Astrocyte (in vitro differentiated cells and primary cell): ENCODE data around the gene SLC39A10.

Experiments
- EZH2 ChIP-seq: IDR thresholded peaks from 2 replicates; pipeline ENCODE4 v1.6.1; 2012; ENCODE audit warnings: mild to moderate bottlenecking, low read length, inconsistent platforms; ENCODE audit not compliant: insufficient read depth
- TF ChIP-seq, protein P1 (sequence below): IDR thresholded peaks from 2 replicates; pipeline ENCODE4 v1.5.1; 2011; ENCODE audit warnings: low read depth, mild to moderate bottlenecking, inconsistent platforms, low read length, moderate library complexity; ENCODE audit not compliant: insufficient read depth

DNA sequence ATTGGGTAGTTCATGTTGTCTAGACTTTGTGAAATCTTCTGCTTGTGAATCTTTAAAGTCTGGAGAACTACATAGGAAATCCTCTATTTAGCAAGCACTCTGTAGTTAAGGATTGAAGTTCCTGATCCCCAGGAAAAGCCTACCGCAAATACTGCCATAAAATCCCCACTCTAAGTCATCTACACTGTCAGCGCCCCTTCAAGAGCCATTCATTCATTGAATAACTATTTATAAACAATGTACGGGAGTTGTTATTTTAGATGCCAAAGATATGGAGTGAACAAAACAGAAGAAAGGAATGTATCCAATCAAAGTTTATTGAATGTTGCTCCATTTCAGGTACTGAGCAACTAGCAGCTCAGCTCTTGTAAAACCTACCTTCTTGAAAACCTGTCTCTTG lies 36.5 kb upstream of the SLC39A10 start:
- TF ChIP-seq, protein P1, sequence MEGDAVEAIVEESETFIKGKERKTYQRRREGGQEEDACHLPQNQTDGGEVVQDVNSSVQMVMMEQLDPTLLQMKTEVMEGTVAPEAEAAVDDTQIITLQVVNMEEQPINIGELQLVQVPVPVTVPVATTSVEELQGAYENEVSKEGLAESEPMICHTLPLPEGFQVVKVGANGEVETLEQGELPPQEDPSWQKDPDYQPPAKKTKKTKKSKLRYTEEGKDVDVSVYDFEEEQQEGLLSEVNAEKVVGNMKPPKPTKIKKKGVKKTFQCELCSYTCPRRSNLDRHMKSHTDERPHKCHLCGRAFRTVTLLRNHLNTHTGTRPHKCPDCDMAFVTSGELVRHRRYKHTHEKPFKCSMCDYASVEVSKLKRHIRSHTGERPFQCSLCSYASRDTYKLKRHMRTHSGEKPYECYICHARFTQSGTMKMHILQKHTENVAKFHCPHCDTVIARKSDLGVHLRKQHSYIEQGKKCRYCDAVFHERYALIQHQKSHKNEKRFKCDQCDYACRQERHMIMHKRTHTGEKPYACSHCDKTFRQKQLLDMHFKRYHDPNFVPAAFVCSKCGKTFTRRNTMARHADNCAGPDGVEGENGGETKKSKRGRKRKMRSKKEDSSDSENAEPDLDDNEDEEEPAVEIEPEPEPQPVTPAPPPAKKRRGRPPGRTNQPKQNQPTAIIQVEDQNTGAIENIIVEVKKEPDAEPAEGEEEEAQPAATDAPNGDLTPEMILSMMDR: no peak
- TF ChIP-seq EZH2: no peak
